Panc1 (cell line): ENCODE measurements around the gene PAK1IP1. TPM values are rescaled to one million over a fixed set of nuclear protein-coding genes. Genes with fewer than 3 reads are reported as not detected.

Experiments used
- ATAC-seq: fragments of 200-7000 bp; cut with Tn5 transposase; 2 replicates; pipeline ENCODE4 v1.9.1; 2020; ENCODE audit warnings: mild to moderate bottlenecking, moderate library complexity
- BruUV-seq: library from RNA; stranded (reverse); fragments of 400-500 nt; replicated peaks from 2 replicates; lab custom pipeline; 2021; lab: Mats Ljungman, UMichigan
- CTCF ChIA-PET: fragments of 300-600 bp; sonication (Branson Sonifier 250); formaldehyde crosslinking; loops from one replicate; lab custom pipeline; 2022; ENCODE audit warnings: antibody characterized with exemption; lab: Charles Lee
- POLR2A ChIA-PET: fragments of 300-600 bp; sonication (Branson Sonifier 250); formaldehyde crosslinking; loops from one replicate; lab custom pipeline; 2022; ENCODE audit warnings: antibody characterized with exemption; lab: Charles Lee
- DNase-seq: peaks from one replicate; pipeline ENCODE4 v3.0.0-alpha.2; 2010; ENCODE audit warnings: low read depth, low spot score
- H3K27ac ChIP-seq: 2 replicates; pipeline ENCODE4 v1.5.1; 2011; ENCODE audit warnings: mild to moderate bottlenecking, low read length, inconsistent platforms
- H3K27me3 ChIP-seq: fragments of 200-500 bp; sonication (Bioruptor generic); 2 replicates; pipeline ENCODE4 v1.6.0; 2014; ENCODE audit warnings: low read length, inconsistent platforms; ENCODE audit not compliant: control insufficient read depth, insufficient read depth
- H3K36me3 ChIP-seq: fragments of 200-500 bp; sonication (Bioruptor generic); 2 replicates; pipeline ENCODE4 v1.5.1; 2014; ENCODE audit warnings: inconsistent platforms, mild to moderate bottlenecking, low read length, moderate library complexity; ENCODE audit not compliant: control insufficient read depth, insufficient read depth
- H3K4me1 ChIP-seq: 2 replicates; pipeline ENCODE4 v1.5.1; 2011; ENCODE audit warnings: inconsistent platforms, mild to moderate bottlenecking, low read length, moderate library complexity; ENCODE audit not compliant: control insufficient read depth, insufficient read depth
- H3K4me3 ChIP-seq, 2 experiments: 2 replicates each; pipeline ENCODE4 v1.5.1; 2011 to 2012; ENCODE audit warnings: low read depth in 2 of 2, low read length in 2 of 2, mild to moderate bottlenecking in 2 of 2, inconsistent platforms in 1 of 2, moderate library complexity in 1 of 2
- H3K9me3 ChIP-seq: fragments of 200-500 bp; sonication (Bioruptor generic); 2 replicates; pipeline ENCODE4 v1.5.1; 2014; ENCODE audit warnings: low read depth, mild to moderate bottlenecking, inconsistent platforms, low read length, moderate library complexity; ENCODE audit not compliant: control insufficient read depth, insufficient read depth
- CTCF ChIP-seq: fragments of 450-650 bp; IDR thresholded peaks from 2 replicates; pipeline ENCODE4 v1.5.1; 2017; ENCODE audit warnings: mild to moderate bottlenecking
- POLR2AphosphoS5 ChIP-seq: IDR thresholded peaks from 2 replicates; pipeline ENCODE4 v1.6.1; 2012; ENCODE audit warnings: mild to moderate bottlenecking, low read depth, low read length, moderate library complexity
- REST ChIP-seq, 2 experiments: IDR thresholded peaks; 2 replicates each; pipeline ENCODE4 v1.6.1; 2011 to 2012; ENCODE audit warnings: low read depth in 2 of 2, control low read depth in 1 of 2, low read length in 1 of 2, mild to moderate bottlenecking in 1 of 2, moderate library complexity in 1 of 2; ENCODE audit not compliant: insufficient read depth in 1 of 2
- SIN3A ChIP-seq: IDR thresholded peaks from 2 replicates; pipeline ENCODE4 v1.6.1; 2012; ENCODE audit warnings: low read depth, mild to moderate bottlenecking, low read length, moderate library complexity, borderline replicate concordance; ENCODE audit not compliant: insufficient read depth
- TCF7L2 ChIP-seq: IDR thresholded peaks from 2 replicates; pipeline ENCODE4 v1.6.1; 2011; ENCODE audit warnings: mild to moderate bottlenecking, low read depth, low read length, inconsistent platforms
- in situ Hi-C: cut with HindIII; loops from 2 replicates; pipeline ENCODE4 v1.10.0; 2016; ENCODE audit warnings: low sequenced_read_pairs, low pct_unique_long_range_greater_than_20kb
- intact Hi-C: fragments of 100-400 bp; cut with micrococcal nuclease; formaldehyde crosslinking; loops from one replicate; pipeline ENCODE4 v1.10.0; 2022; ENCODE audit not compliant: unreplicated experiment
- total RNA-seq: library from RNA; stranded (reverse); gene quantifications from one replicate; pipeline ENCODE4 v1.2.1, GENCODE V29; 2021; ENCODE audit not compliant: unreplicated experiment

Gene PAK1IP1
- total RNA-seq, 1 experiment from 2014 or later = 27.3 TPM

GRCh38 chr6:10655508-10656055 is 39.2 kb upstream of the PAK1IP1 start:
- CTCF ChIA-PET = no interaction called here
- DNase-seq (no peak), ATAC-seq (no peak)
- Histone ChIP-seq H3K36me3 (no peaks in the 10 kb centered on the region), H3K27me3 (no peaks in the 10 kb centered on the region; the same call in 1 of the 2 replicates), H3K4me3 (no peak overlapping the region), H3K27ac (no peak overlapping the region), H3K9me3 (no peaks in the 10 kb centered on the region), H3K4me1 (no peaks in the 10 kb centered on the region)
- in situ Hi-C loops (no loop called here), intact Hi-C loops (no loop called here)
- TF ChIP-seq CTCF (no peak), POLR2AphosphoS5 (no peak), SIN3A (no peak), REST (IDR thresholded peaks at IDR 0.05; ENCODE audit: insufficient read depth in 1 of 2, low read depth in 2 of 2, low read length in 1 of 2) (no peak), TCF7L2 (no peak)
- no TSS peak for BruUV-seq
- POLR2A ChIA-PET = no interaction called here

GRCh38 chr6:10658910-10659698 is 35.7 kb upstream of the PAK1IP1 start:
- CTCF ChIA-PET = no interaction called here
- no peaks in the 10 kb centered on the region; the same call in 1 of the 2 replicates for H3K27me3 ChIP-seq
- H3K4me1 ChIP-seq = no peaks in the 10 kb centered on the region
- intact Hi-C loops = no loop called here
- no peak overlapping the region for H3K27ac ChIP-seq
- H3K9me3 ChIP-seq = no peaks in the 10 kb centered on the region
- no TSS peak for BruUV-seq
- in situ Hi-C loops = no loop called here
- ATAC-seq (no peak), DNase-seq (no peak)
- H3K36me3 ChIP-seq = no peaks in the 10 kb centered on the region
- H3K4me3 ChIP-seq = peak overlapping the region in 1 of 2 experiments; percentile 25; a peak in 1 of 4 replicates
- POLR2A ChIA-PET = no interaction called here
- no peak for TF ChIP-seq REST (IDR thresholded peaks at IDR 0.05; ENCODE audit: insufficient read depth in 1 of 2, low read depth in 2 of 2, low read length in 1 of 2)
